ENCODE data around the gene COBL. TPM values are rescaled to one million over a fixed set of nuclear protein-coding genes. Genes with fewer than 3 reads are reported as not detected.

COBL gene
- total and polyA plus RNA-seq, 2 donors (not counting 3 experiments of a cell fraction or from before 2014, with no cell fraction given): 0.11 TPM; not detected in 1

GRCh38 chr7:51224811-51225595 is 91.6 kb downstream of the COBL start:
- H3K9me3 ChIP-seq (replicated peaks; ENCODE audit: control insufficient read depth, insufficient read depth, low read length): no peaks in the 10 kb centered on the region
- ChIA-PET CTCF (no interaction called here), POLR2A (no interaction called here)
- no peak overlapping the region for H3K9ac ChIP-seq (replicated peaks; ENCODE audit: extremely low read depth, insufficient read depth, low read length)
- H3K4me3 ChIP-seq (replicated peaks in 1 of 3; ENCODE audit: insufficient read depth in 1 of 3, low read depth in 1 of 3, low read length in 3 of 3): no peak overlapping the region
- FAIRE-seq: no peak
- no peak for DNase-seq (ENCODE audit: low read depth, low spot score)
- BruUV-seq (replicated peaks): no TSS peak
- H3K4me1 ChIP-seq (ENCODE audit: control insufficient read depth, extremely low read depth, insufficient read depth, low read length): no peaks in the 10 kb centered on the region
- no peaks in the 10 kb centered on the region for H3K9me1 ChIP-seq (replicated peaks; ENCODE audit: control insufficient read depth, extremely low read depth, insufficient read depth, low read length)
- H3K4me2 ChIP-seq (ENCODE audit: insufficient read depth, low read length): no peak overlapping the region
- TF ChIP-seq CTCF (IDR thresholded peaks at IDR 0.05; ENCODE audit: extremely low read depth in 1 of 2, insufficient read depth in 1 of 2, low read depth in 1 of 2, low read length in 2 of 2) (no peak), POLR2AphosphoS5 (IDR thresholded peaks at IDR 0.05; ENCODE audit: insufficient read depth, low read depth, low read length) (no peak), POLR2A (IDR thresholded peaks at IDR 0.05; ENCODE audit: low read depth, low read length) (no peak), JUN (IDR thresholded peaks at IDR 0.05; ENCODE audit: borderline replicate concordance, insufficient read depth, insufficient read length, low read depth) (no peak), MAX (IDR thresholded peaks at IDR 0.05; ENCODE audit: insufficient read depth, insufficient read length) (no peak)
- no peaks in the 10 kb centered on the region for H3K36me3 ChIP-seq (ENCODE audit: control insufficient read depth in 2 of 2, extremely low read depth in 1 of 2, insufficient read depth in 2 of 2, low read length in 2 of 2)
- dilution Hi-C loops (cut with MboI; ENCODE audit: extremely low pct_ligation_motif_present, low sequenced_read_pairs): no loop called here
- intact Hi-C loops (cut with micrococcal nuclease): no loop called here
- H4K20me1 ChIP-seq (replicated peaks; ENCODE audit: control insufficient read depth, extremely low read depth, insufficient read depth, low read length): no peaks in the 10 kb centered on the region
- H3K27ac ChIP-seq (ENCODE audit: insufficient read depth, low read depth, low read length): no peak overlapping the region
- H3K79me2 ChIP-seq (ENCODE audit: control insufficient read depth, insufficient read depth, low read length): no peaks in the 10 kb centered on the region
- H2AFZ ChIP-seq (ENCODE audit: low read depth, low read length): no peak overlapping the region
- no peaks in the 10 kb centered on the region for H3K27me3 ChIP-seq (ENCODE audit: control insufficient read depth in 2 of 2, insufficient read depth in 2 of 2, low read length in 2 of 2)
